Subcutaneous preadipocyte (primary cell): ENCODE data around the gene RBMY1B. TPM values are rescaled to one million over a fixed set of nuclear protein-coding genes. Genes with fewer than 3 reads are reported as not detected.

Source experiments
- total RNA-seq: library from RNA; depleted of rRNA; stranded (reverse); fragments of >200 nt; gene quantifications from 2 replicates; pipeline ENCODE4 v1.2.3, GENCODE V29; 2012

Gene RBMY1B
- not detected in 2 replicates for total RNA-seq

DNA sequence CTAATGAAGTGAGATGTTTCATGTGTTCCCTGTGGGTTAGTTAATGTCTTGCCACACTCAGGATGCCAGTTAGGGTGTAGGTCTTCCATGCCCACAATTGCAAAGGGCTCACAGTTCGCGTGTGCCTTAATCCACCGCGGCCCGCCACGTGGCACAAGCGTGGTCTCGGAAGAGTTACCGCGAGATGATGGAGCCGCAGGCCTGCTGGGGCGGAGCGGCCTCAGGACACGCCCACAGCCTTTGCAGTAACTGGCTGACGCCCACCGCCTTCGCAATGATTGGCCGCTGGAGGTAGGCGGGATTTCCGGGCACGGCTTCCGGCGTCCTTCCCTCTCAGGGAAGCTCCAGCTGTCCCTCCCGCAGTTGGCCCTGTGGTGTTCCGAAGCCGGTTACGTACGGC, at the start of gene RBMY1B:
Gene RBMY1B, plus strand, starts transcription at position 301 of the 400 bp plus-strand sequence. CDS start 2,013 bp downstream, outside the sequence.

DNA sequence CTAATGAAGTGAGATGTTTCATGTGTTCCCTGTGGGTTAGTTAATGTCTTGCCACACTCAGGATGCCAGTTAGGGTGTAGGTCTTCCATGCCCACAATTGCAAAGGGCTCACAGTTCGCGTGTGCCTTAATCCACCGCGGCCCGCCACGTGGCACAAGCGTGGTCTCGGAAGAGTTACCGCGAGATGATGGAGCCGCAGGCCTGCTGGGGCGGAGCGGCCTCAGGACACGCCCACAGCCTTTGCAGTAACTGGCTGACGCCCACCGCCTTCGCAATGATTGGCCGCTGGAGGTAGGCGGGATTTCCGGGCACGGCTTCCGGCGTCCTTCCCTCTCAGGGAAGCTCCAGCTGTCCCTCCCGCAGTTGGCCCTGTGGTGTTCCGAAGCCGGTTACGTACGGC, 23.4 kb downstream of the RBMY1B start, which contains the start of gene RBMY1A1:
Gene RBMY1A1, plus strand, starts transcription at position 301 of the 400 bp plus-strand sequence. CDS start 2,013 bp downstream, outside the sequence.

Other genes starting within 250 kb of the RBMY1B start
- not detected in 2 replicates for gene RBMY1A1, start 23.5 kb downstream of the RBMY1B start, total RNA-seq